Hepatocyte (in vitro differentiated cells): Measurements from ENCODE around the gene LRRIQ3.
"Not testable (repeated sequence)": the region's sequence is repeated elsewhere in the genome, so short reads cannot be mapped to it uniquely, and the experiment has no call there.

Experiments used
- CTCF ChIP-seq: fragments of 200-600 bp; sonication (generic); IDR thresholded peaks from 2 replicates; pipeline ENCODE4 v1.5.1; 2016; ENCODE audit warnings: antibody characterized with exemption, mild to moderate bottlenecking; ENCODE audit not compliant: poor library complexity
- EZH2 ChIP-seq: fragments of 200-600 bp; sonication (generic); IDR thresholded peaks from 2 replicates; pipeline ENCODE4 v1.6.1; 2016; ENCODE audit warnings: antibody characterized with exemption, mild to moderate bottlenecking, borderline replicate concordance
- EZH2phosphoT487 ChIP-seq: fragments of 200-600 bp; sonication (generic); IDR thresholded peaks from one replicate; pipeline ENCODE4 v1.6.1; 2018; ENCODE audit warnings: antibody characterized with exemption, mild to moderate bottlenecking, low read depth, moderate library complexity; ENCODE audit not compliant: unreplicated experiment, severe bottlenecking

DNA sequence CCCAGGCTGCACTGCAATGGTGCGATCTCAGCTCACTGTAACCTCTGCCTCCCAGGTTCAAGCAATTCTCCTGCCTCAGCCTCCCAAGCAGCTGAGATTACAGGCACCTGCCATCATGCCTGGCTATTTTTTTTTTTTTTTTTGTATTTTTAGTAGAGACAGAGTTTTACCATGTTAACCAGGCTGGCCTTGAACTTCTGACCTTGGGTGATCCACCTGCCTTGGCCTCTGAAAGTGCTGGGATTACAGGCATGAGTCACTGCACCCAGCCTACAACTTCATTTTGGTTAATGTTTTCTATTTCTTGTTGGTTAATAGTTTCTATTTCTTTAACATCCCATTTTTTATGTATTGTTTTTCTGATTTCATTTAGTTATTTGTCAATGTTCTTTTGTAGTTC lies 23.6 kb downstream of the LRRIQ3 start:
- not testable (repeated sequence) for TF ChIP-seq CTCF, EZH2, EZH2phosphoT487
